Measurements from ENCODE around the gene COMP.

COMP gene

GRCh38 chr19:18782559-18783225 lies 8.4 kb downstream of the COMP start:
- no peak for DNase-seq

GRCh38 chr19:18781885-18782527 lies 9.1 kb downstream of the COMP start:
- DNase-seq: no peak

GRCh38 chr19:18781047-18781600 lies 10.0 kb downstream of the COMP start:
- no peak for DNase-seq

- no peak for DNase-seq
Observed at GRCh38 chr19:18780631-18781030, 10.5 kb downstream of the COMP start.

GRCh38 chr19:18780081-18780480 lies 11.0 kb downstream of the COMP start:
- DNase-seq: no peak

- DNase-seq: no peak
Observed at GRCh38 chr19:18778826-18779495, 12.1 kb downstream of the COMP start.

GRCh38 chr19:18778076-18778389 lies 13.1 kb downstream of the COMP start:
- no peak for DNase-seq

- DNase-seq: no peak
Observed at GRCh38 chr19:18777301-18778075, 13.6 kb downstream of the COMP start.

- DNase-seq: no peak
Observed at GRCh38 chr19:18776736-18777135, 14.4 kb downstream of the COMP start.

- DNase-seq: no peak
Observed at GRCh38 chr19:18776288-18776594, 14.9 kb downstream of the COMP start.

- DNase-seq: no peak
Observed at GRCh38 chr19:18775586-18776287, 15.4 kb downstream of the COMP start.

- no peak for DNase-seq
Observed at GRCh38 chr19:18774782-18775444, 16.2 kb downstream of the COMP start.

- no peak for DNase-seq
Observed at GRCh38 chr19:18774107-18774506, 17.0 kb downstream of the COMP start.

- DNase-seq: no peak
Observed at GRCh38 chr19:18773682-18774081, 17.4 kb downstream of the COMP start.

GRCh38 chr19:18772620-18773587 lies 18.2 kb downstream of the COMP start:
- no peak for DNase-seq

GRCh38 chr19:18771328-18772242 lies 19.5 kb downstream of the COMP start:
- DNase-seq: no peak

- no peak for DNase-seq
Observed at GRCh38 chr19:18770663-18771327, 20.3 kb downstream of the COMP start.

GRCh38 chr19:18769989-18770528 lies 21.0 kb downstream of the COMP start:
- no peak for DNase-seq
